ENCODE data around the gene TMEM80.
"Not testable (repeated sequence)": the region's sequence is repeated elsewhere in the genome, so short reads cannot be mapped to it uniquely, and the experiment has no call there.

DNA sequence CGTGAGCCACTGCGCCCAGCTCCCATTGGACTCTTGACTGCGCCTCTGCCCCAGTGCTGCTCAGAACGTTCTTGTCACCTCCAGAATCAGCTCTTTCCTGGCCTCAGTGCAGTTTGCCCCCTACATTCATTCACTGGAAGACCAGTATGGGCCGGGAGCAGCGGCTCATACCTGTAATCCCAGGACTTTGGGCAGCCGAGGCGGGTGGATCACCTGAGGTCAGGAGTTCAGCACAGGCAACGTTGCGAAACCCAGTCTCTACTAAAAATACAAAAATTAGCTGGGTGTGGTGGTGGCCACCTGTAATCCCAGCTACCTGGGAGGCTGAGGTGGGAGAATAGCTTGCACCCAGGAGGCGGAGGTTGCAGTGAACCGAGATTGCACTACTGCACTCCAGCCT, 41.2 kb upstream of the TMEM80 start:
- TF ChIP-seq SP2 (tag by site-specific recombination; IDR thresholded peaks at IDR 0.05); ZNF10 (tag by site-specific recombination; IDR thresholded peaks at IDR 0.05); ZNF544 (tag by site-specific recombination; IDR thresholded peaks at IDR 0.05); ZSCAN16 (tag by site-specific recombination; IDR thresholded peaks at IDR 0.05); YY1 (tag by site-specific recombination; IDR thresholded peaks at IDR 0.05); ZNF670 (tag by site-specific recombination; IDR thresholded peaks at IDR 0.05; ENCODE audit: low read depth); ZNF37A (tag by site-specific recombination; IDR thresholded peaks at IDR 0.05); ZNF660 (tag by site-specific recombination; IDR thresholded peaks at IDR 0.05); HOXC10 (CRISPR knock-in tag; IDR thresholded peaks at IDR 0.05); TCF7L2 (IDR thresholded peaks at IDR 0.05; ENCODE audit: borderline replicate concordance, low read depth, low read length): not testable (repeated sequence)
- TF ChIP-seq, protein P1, sequence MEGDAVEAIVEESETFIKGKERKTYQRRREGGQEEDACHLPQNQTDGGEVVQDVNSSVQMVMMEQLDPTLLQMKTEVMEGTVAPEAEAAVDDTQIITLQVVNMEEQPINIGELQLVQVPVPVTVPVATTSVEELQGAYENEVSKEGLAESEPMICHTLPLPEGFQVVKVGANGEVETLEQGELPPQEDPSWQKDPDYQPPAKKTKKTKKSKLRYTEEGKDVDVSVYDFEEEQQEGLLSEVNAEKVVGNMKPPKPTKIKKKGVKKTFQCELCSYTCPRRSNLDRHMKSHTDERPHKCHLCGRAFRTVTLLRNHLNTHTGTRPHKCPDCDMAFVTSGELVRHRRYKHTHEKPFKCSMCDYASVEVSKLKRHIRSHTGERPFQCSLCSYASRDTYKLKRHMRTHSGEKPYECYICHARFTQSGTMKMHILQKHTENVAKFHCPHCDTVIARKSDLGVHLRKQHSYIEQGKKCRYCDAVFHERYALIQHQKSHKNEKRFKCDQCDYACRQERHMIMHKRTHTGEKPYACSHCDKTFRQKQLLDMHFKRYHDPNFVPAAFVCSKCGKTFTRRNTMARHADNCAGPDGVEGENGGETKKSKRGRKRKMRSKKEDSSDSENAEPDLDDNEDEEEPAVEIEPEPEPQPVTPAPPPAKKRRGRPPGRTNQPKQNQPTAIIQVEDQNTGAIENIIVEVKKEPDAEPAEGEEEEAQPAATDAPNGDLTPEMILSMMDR (tag by site-specific recombination; IDR thresholded peaks at IDR 0.05) = not testable (repeated sequence)
- TF ChIP-seq, protein P2, sequence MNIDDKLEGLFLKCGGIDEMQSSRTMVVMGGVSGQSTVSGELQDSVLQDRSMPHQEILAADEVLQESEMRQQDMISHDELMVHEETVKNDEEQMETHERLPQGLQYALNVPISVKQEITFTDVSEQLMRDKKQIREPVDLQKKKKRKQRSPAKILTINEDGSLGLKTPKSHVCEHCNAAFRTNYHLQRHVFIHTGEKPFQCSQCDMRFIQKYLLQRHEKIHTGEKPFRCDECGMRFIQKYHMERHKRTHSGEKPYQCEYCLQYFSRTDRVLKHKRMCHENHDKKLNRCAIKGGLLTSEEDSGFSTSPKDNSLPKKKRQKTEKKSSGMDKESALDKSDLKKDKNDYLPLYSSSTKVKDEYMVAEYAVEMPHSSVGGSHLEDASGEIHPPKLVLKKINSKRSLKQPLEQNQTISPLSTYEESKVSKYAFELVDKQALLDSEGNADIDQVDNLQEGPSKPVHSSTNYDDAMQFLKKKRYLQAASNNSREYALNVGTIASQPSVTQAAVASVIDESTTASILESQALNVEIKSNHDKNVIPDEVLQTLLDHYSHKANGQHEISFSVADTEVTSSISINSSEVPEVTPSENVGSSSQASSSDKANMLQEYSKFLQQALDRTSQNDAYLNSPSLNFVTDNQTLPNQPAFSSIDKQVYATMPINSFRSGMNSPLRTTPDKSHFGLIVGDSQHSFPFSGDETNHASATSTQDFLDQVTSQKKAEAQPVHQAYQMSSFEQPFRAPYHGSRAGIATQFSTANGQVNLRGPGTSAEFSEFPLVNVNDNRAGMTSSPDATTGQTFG (tag by site-specific recombination; IDR thresholded peaks at IDR 0.05; ENCODE audit: borderline replicate concordance) = not testable (repeated sequence)
- TF ChIP-seq, protein P3, sequence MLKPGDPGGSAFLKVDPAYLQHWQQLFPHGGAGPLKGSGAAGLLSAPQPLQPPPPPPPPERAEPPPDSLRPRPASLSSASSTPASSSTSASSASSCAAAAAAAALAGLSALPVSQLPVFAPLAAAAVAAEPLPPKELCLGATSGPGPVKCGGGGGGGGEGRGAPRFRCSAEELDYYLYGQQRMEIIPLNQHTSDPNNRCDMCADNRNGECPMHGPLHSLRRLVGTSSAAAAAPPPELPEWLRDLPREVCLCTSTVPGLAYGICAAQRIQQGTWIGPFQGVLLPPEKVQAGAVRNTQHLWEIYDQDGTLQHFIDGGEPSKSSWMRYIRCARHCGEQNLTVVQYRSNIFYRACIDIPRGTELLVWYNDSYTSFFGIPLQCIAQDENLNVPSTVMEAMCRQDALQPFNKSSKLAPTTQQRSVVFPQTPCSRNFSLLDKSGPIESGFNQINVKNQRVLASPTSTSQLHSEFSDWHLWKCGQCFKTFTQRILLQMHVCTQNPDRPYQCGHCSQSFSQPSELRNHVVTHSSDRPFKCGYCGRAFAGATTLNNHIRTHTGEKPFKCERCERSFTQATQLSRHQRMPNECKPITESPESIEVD (tag by site-specific recombination; IDR thresholded peaks at IDR 0.05) = not testable (repeated sequence)
